H9 (cell line): ENCODE results near the gene C15orf40. TPM values are rescaled to one million over a fixed set of nuclear protein-coding genes. Genes with fewer than 3 reads are reported as not detected.
"Not testable (repeated sequence)": the region's sequence is repeated elsewhere in the genome, so short reads cannot be mapped to it uniquely, and the experiment has no call there.

ENCODE experiments used
- DNase-seq: peaks from one replicate; pipeline ENCODE4 v3.0.0-alpha.2; 2017
- H2AFZ ChIP-seq: one replicate; pipeline ENCODE4 v1.6.1; 2013; ENCODE audit warnings: mild to moderate bottlenecking, low read length, control low read depth, moderate library complexity
- H2AK5ac ChIP-seq: 2 replicates; pipeline ENCODE4 v1.6.1; 2013; ENCODE audit warnings: low read length, control low read depth, mixed read lengths; ENCODE audit not compliant: insufficient read length
- H2BK120ac ChIP-seq: one replicate; pipeline ENCODE4 v1.6.1; 2013; ENCODE audit warnings: low read depth, mild to moderate bottlenecking, low read length, control low read depth, inconsistent platforms; ENCODE audit not compliant: poor library complexity, severe bottlenecking
- H2BK12ac ChIP-seq: 2 replicates; pipeline ENCODE4 v1.6.1; 2013; ENCODE audit warnings: low read length, control low read depth, mixed read lengths, low read depth; ENCODE audit not compliant: insufficient read length
- H2BK15ac ChIP-seq: 2 replicates; pipeline ENCODE4 v1.6.1; 2013; ENCODE audit warnings: low read depth, low read length, control low read depth
- H2BK20ac ChIP-seq: one replicate; pipeline ENCODE4 v1.6.1; 2013; ENCODE audit warnings: low read depth, mild to moderate bottlenecking, low read length, control low read depth, inconsistent platforms; ENCODE audit not compliant: poor library complexity, severe bottlenecking
- H2BK5ac ChIP-seq: 2 replicates; pipeline ENCODE4 v1.6.1; 2013; ENCODE audit warnings: low read length, control low read depth, mixed read lengths; ENCODE audit not compliant: insufficient read length
- H3K14ac ChIP-seq: 2 replicates; pipeline ENCODE4 v1.6.1; 2013; ENCODE audit warnings: low read length, control low read depth; ENCODE audit not compliant: insufficient read depth
- H3K18ac ChIP-seq: 2 replicates; pipeline ENCODE4 v1.6.1; 2013; ENCODE audit warnings: low read depth, mild to moderate bottlenecking, mixed read lengths, low read length, control low read depth; ENCODE audit not compliant: insufficient read length
- H3K23ac ChIP-seq: 2 replicates; pipeline ENCODE4 v1.6.1; 2013; ENCODE audit warnings: low read length, control low read depth, mixed read lengths, low read depth; ENCODE audit not compliant: insufficient read length
- H3K23me2 ChIP-seq: 2 replicates; pipeline ENCODE4 v1.6.1; 2013; ENCODE audit warnings: low read depth, mild to moderate bottlenecking, mixed read lengths, low read length, control low read depth; ENCODE audit not compliant: insufficient read length, poor library complexity, severe bottlenecking
- H3K27ac ChIP-seq: 2 replicates; pipeline ENCODE4 v1.5.1; 2013; ENCODE audit warnings: low read length, control low read depth, mixed read lengths, low read depth; ENCODE audit not compliant: insufficient read length
- H3K27me3 ChIP-seq: 2 replicates; pipeline ENCODE4 v1.6.1; 2013; ENCODE audit warnings: low read length, control low read depth, inconsistent platforms; ENCODE audit not compliant: insufficient read depth
- H3K4ac ChIP-seq: 2 replicates; pipeline ENCODE4 v1.6.1; 2013; ENCODE audit warnings: low read depth, mild to moderate bottlenecking, control low read depth, inconsistent platforms, low read length, moderate library complexity
- H3K4me1 ChIP-seq: 2 replicates; pipeline ENCODE4 v1.6.1; 2013; ENCODE audit warnings: low read length, control low read depth, inconsistent platforms; ENCODE audit not compliant: insufficient read depth
- H3K4me2 ChIP-seq: 2 replicates; pipeline ENCODE4 v1.6.1; 2013; ENCODE audit warnings: low read length, control low read depth, mixed read lengths; ENCODE audit not compliant: insufficient read length, insufficient read depth
- H3K56ac ChIP-seq: 2 replicates; pipeline ENCODE4 v1.6.1; 2013; ENCODE audit warnings: low read depth, mild to moderate bottlenecking, mixed read lengths, low read length, control low read depth; ENCODE audit not compliant: insufficient read length
- H3K79me1 ChIP-seq: 2 replicates; pipeline ENCODE4 v1.6.1; 2013; ENCODE audit warnings: low read depth, mild to moderate bottlenecking, moderate library complexity, low read length, control low read depth, inconsistent platforms; ENCODE audit not compliant: insufficient read depth, poor library complexity, severe bottlenecking
- H3K79me2 ChIP-seq: 2 replicates; pipeline ENCODE4 v1.6.1; 2013; ENCODE audit warnings: low read length, control low read depth, inconsistent platforms; ENCODE audit not compliant: insufficient read depth
- H3K9ac ChIP-seq: 2 replicates; pipeline ENCODE4 v1.6.1; 2013; ENCODE audit warnings: low read length, control low read depth, mixed read lengths; ENCODE audit not compliant: insufficient read length; ENCODE audit errors: extremely low read depth
- H3K9me3 ChIP-seq: one replicate; pipeline ENCODE4 v1.6.1; 2013; ENCODE audit warnings: low read depth, low read length, inconsistent platforms; ENCODE audit not compliant: control insufficient read depth
- H3T11ph ChIP-seq: one replicate; pipeline ENCODE4 v1.6.1; 2013; ENCODE audit warnings: mild to moderate bottlenecking, low read length, control low read depth, inconsistent platforms
- H4K20me1 ChIP-seq: one replicate; pipeline ENCODE4 v1.6.1; 2013; ENCODE audit not compliant: control insufficient read depth, insufficient read length, insufficient read depth
- H4K5ac ChIP-seq: 2 replicates; pipeline ENCODE4 v1.6.1; 2013; ENCODE audit warnings: low read depth, mild to moderate bottlenecking, mixed read lengths, low read length, control low read depth; ENCODE audit not compliant: insufficient read length
- H4K8ac ChIP-seq: replicated peaks from 2 replicates; pipeline ENCODE4 v1.6.1; 2013; ENCODE audit warnings: low read length, control low read depth, mixed read lengths, low read depth; ENCODE audit not compliant: insufficient read length
- H4K91ac ChIP-seq: 2 replicates; pipeline ENCODE4 v1.6.1; 2013; ENCODE audit warnings: low read depth, mild to moderate bottlenecking, moderate library complexity, mixed read lengths, low read length, control low read depth; ENCODE audit not compliant: insufficient read length
- H3K27ac Mint-ChIP-seq, 3 experiments: 2 replicates in 2 of 3; 3 replicates in 1 of 3; pipeline ENCODE4 v1.8.0; 2020 to 2021; ENCODE audit warnings: mixed read lengths in 3 of 3, mild to moderate bottlenecking in 1 of 3, moderate library complexity in 1 of 3
- H3K27me3 Mint-ChIP-seq: 2 replicates; pipeline ENCODE4 v1.8.0; 2021; ENCODE audit warnings: low read depth, mild to moderate bottlenecking, moderate library complexity, mixed read lengths
- H3K36me3 Mint-ChIP-seq, 3 experiments: 2 replicates in 2 of 3; 3 replicates in 1 of 3; pipeline ENCODE4 v1.8.0; 2020 to 2021; ENCODE audit warnings: low read depth in 3 of 3, mixed read lengths in 3 of 3; ENCODE audit not compliant: insufficient read depth in 1 of 3
- H3K4me1 Mint-ChIP-seq, 2 experiments: 2 replicates each; pipeline ENCODE4 v1.8.0; 2020; ENCODE audit warnings: mixed read lengths in 2 of 2
- H3K4me3 Mint-ChIP-seq, 2 experiments: 2 replicates in 1 of 2; 3 replicates in 1 of 2; pipeline ENCODE4 v1.8.0; 2020 to 2021; ENCODE audit warnings: mild to moderate bottlenecking in 2 of 2, mixed read lengths in 2 of 2, moderate library complexity in 1 of 2
- H3K9me3 Mint-ChIP-seq, 2 experiments: 2 replicates in 1 of 2; 3 replicates in 1 of 2; pipeline ENCODE4 v1.8.0; 2020; ENCODE audit warnings: mild to moderate bottlenecking in 2 of 2, mixed read lengths in 2 of 2, moderate library complexity in 1 of 2
- CTCF ChIP-seq: fragments of 200-600 bp; sonication (generic); conservative IDR thresholded peaks from 3 replicates; pipeline ENCODE4 v1.8.0; 2021; ENCODE audit warnings: antibody characterized with exemption, mild to moderate bottlenecking
- WGBS: extraction: QIAGEN DNeasy Blood & Tissue Kit; methylation state at CpG from one replicate; pipeline ENCODE4 v1.1.7; 2013; ENCODE audit warnings: missing lambda C conversion rate, low lambda C conversion rate, mixed read lengths; ENCODE audit not compliant: insufficient read length; ENCODE audit errors: extremely low coverage; 5-methylcytosine and 5-hydroxymethylcytosine counted together
- total RNA-seq: library from RNA; stranded (reverse); gene quantifications from 2 replicates; pipeline ENCODE4 v1.2.1, GENCODE V29; 2021

The C15orf40 gene
- total RNA-seq, 1 experiment from 2014 or later, result 11.5 TPM

- Histone ChIP-seq H2BK120ac (no peak overlapping the region), H3K18ac (no peak overlapping the region), H3K23me2 (no peaks in the 10 kb centered on the region), H3K23ac (no peak overlapping the region), H3T11ph (no peak overlapping the region), H2BK12ac (no peak overlapping the region), H2BK5ac (no peak overlapping the region), H3K56ac (no peak overlapping the region), H3K4me2 (no peak overlapping the region), H4K91ac (no peak overlapping the region), H2BK20ac (no peak overlapping the region), H3K79me1 (no peaks in the 10 kb centered on the region), H4K20me1 (no peaks in the 10 kb centered on the region), H3K27me3 (no peaks in the 10 kb centered on the region), H3K79me2 (0 out of 2 replicates have a peak, but pooled peaks cover 2% of the 10 kb centered on the region), H3K27ac (no peak overlapping the region), H4K8ac (no peak overlapping the region), H3K14ac (no peak overlapping the region), H2AK5ac (no peak overlapping the region), H3K4me1 (no peaks in the 10 kb centered on the region), H3K9ac (no peak overlapping the region), H3K9me3 (no peaks in the 10 kb centered on the region), H4K5ac (no peak overlapping the region), H2AFZ (no peak overlapping the region), H2BK15ac (no peak overlapping the region), H3K4ac (no peak overlapping the region)
- Mint-ChIP-seq H3K9me3 (no peaks in the 10 kb centered on the region), H3K27me3 (peaks cover 12% of the 10 kb centered on the region), H3K36me3 (no peaks in the 10 kb centered on the region), H3K4me1 (peaks cover 5 to 6% of the 10 kb centered on the region in 2 experiments; a peak in 3 of 4 replicates), H3K27ac (no peak overlapping the region), H3K4me3 (no peak overlapping the region)
- no peak for TF ChIP-seq CTCF
- no CpG with 5 or more reads among the region's 8 CpGs for WGBS
- DNase-seq, result no peak
Measured at GRCh38 chr15:82942691-82943090, 68.7 kb downstream of the C15orf40 start.

GRCh38 chr15:82939678-82940077 is 71.8 kb downstream of the C15orf40 start:
- not testable (repeated sequence) for H3K9me3 Mint-ChIP-seq, H4K5ac ChIP-seq, H3K27me3 Mint-ChIP-seq, H4K91ac ChIP-seq, H3T11ph ChIP-seq, H2BK120ac ChIP-seq, H2BK15ac ChIP-seq, H2BK12ac ChIP-seq, H2BK5ac ChIP-seq, H3K27me3 ChIP-seq, H3K4me1 ChIP-seq, H3K18ac ChIP-seq, H3K79me1 ChIP-seq, H4K20me1 ChIP-seq, H2AK5ac ChIP-seq, H3K4me2 ChIP-seq, H2BK20ac ChIP-seq, H3K27ac ChIP-seq, H3K14ac ChIP-seq, H3K56ac ChIP-seq, H3K9me3 ChIP-seq, H3K4me3 Mint-ChIP-seq, H3K79me2 ChIP-seq, H3K23ac ChIP-seq, H4K8ac ChIP-seq, H3K23me2 ChIP-seq, DNase-seq, H3K36me3 Mint-ChIP-seq, H2AFZ ChIP-seq, H3K27ac Mint-ChIP-seq, H3K4ac ChIP-seq, H3K9ac ChIP-seq
- WGBS, result no CpG with 5 or more reads among the region's 6 CpGs
- H3K4me1 Mint-ChIP-seq, result peaks cover 9 to 13% of the 10 kb centered on the region in 2 experiments; a peak in 3 of 4 replicates
